ENCODE measurements around the gene TTC17. TPM values are rescaled to one million over a fixed set of nuclear protein-coding genes. Genes with fewer than 3 reads are reported as not detected.

Gene TTC17
- total RNA-seq, 1 experiment from 2014 or later: 175 TPM

DNA sequence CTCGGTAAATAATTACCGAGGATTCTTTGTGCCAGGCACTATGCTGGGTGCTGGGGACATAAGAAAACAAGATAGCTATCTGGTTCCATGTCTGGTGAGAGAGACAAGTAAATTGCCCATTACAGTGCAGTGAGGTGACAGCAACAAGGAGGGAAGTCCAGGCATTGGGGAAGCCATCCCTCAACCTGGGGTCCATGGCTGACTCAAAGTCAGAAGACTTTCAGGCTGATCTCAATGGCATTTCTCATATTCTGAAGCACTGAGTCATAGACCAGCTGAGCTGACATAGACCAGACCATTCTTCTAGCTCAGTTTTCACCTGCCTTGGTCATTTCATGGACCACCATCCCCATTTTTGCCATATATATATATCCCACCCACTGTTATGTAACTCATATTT is 158.8 kb downstream of the TTC17 start:
- no TSS peak for BruUV-seq (replicated peaks)
- Histone ChIP-seq H3K9me3 (ENCODE audit: low read depth, low read length, poor library complexity, severe bottlenecking) (peaks cover 3% of the 10 kb centered on the region), H3K27me3 (replicated peaks; ENCODE audit: insufficient read depth, low read depth, low read length, poor library complexity) (no peaks in the 10 kb centered on the region), H3K4me3 (ENCODE audit: low read depth, low read length, poor library complexity, severe bottlenecking) (no peak overlapping the region), H3K27ac (ENCODE audit: low read depth, low read length, poor library complexity, severe bottlenecking) (no peak overlapping the region), H3K4me1 (ENCODE audit: insufficient read depth, low read length, poor library complexity, severe bottlenecking) (no peaks in the 10 kb centered on the region), H3K36me3 (ENCODE audit: insufficient read depth, low read length, poor library complexity, severe bottlenecking) (no peaks in the 10 kb centered on the region)
- no peak for TF ChIP-seq CTCF (conservative IDR thresholded peaks at IDR 0.05; ENCODE audit: low read depth, low read length)
- ChIA-PET CTCF (no interaction called here), POLR2A (ENCODE audit: low non-redundant PET) (no interaction called here)
- intact Hi-C loops (cut with micrococcal nuclease; ENCODE audit: unreplicated experiment): no loop called here
- DNase-seq (ENCODE audit: low spot score): no peak

- DNase-seq (ENCODE audit: low spot score): no peak
- no peak overlapping the region for H3K4me3 ChIP-seq (ENCODE audit: low read depth, low read length, poor library complexity, severe bottlenecking)
- no peaks in the 10 kb centered on the region for H3K9me3 ChIP-seq (ENCODE audit: low read depth, low read length, poor library complexity, severe bottlenecking)
- intact Hi-C loops (cut with micrococcal nuclease; ENCODE audit: unreplicated experiment): no loop called here
- POLR2A ChIA-PET (ENCODE audit: low non-redundant PET): no interaction called here
- no peak overlapping the region for H3K27ac ChIP-seq (ENCODE audit: low read depth, low read length, poor library complexity, severe bottlenecking)
- CTCF ChIA-PET: no interaction called here
- no peak for TF ChIP-seq CTCF (conservative IDR thresholded peaks at IDR 0.05; ENCODE audit: low read depth, low read length)
- no peak for TF ChIP-seq EZH2 (IDR thresholded peaks at IDR 0.05; ENCODE audit: borderline replicate concordance, low read depth, low read length, poor library complexity, severe bottlenecking)
- no peaks in the 10 kb centered on the region for H3K4me1 ChIP-seq (ENCODE audit: insufficient read depth, low read length, poor library complexity, severe bottlenecking)
- H3K36me3 ChIP-seq (ENCODE audit: insufficient read depth, low read length, poor library complexity, severe bottlenecking): no peaks in the 10 kb centered on the region
- peaks cover 1% of the 10 kb centered on the region for H3K27me3 ChIP-seq (replicated peaks; ENCODE audit: insufficient read depth, low read depth, low read length, poor library complexity)
- no TSS peak for BruUV-seq (replicated peaks)
Observed at GRCh38 chr11:43518408-43519160, 159.9 kb downstream of the TTC17 start.

GRCh38 chr11:43521471-43521870 is 162.8 kb downstream of the TTC17 start:
- POLR2A ChIA-PET (ENCODE audit: low non-redundant PET): no interaction called here
- Histone ChIP-seq H3K36me3 (ENCODE audit: insufficient read depth, low read length, poor library complexity, severe bottlenecking) (no peaks in the 10 kb centered on the region), H3K9me3 (ENCODE audit: low read depth, low read length, poor library complexity, severe bottlenecking) (no peaks in the 10 kb centered on the region), H3K27ac (ENCODE audit: low read depth, low read length, poor library complexity, severe bottlenecking) (no peak overlapping the region), H3K4me3 (ENCODE audit: low read depth, low read length, poor library complexity, severe bottlenecking) (no peak overlapping the region), H3K4me1 (ENCODE audit: insufficient read depth, low read length, poor library complexity, severe bottlenecking) (no peaks in the 10 kb centered on the region), H3K27me3 (replicated peaks; ENCODE audit: insufficient read depth, low read depth, low read length, poor library complexity) (peaks cover 17% of the 10 kb centered on the region)
- CTCF ChIA-PET: no interaction called here
- DNase-seq (ENCODE audit: low spot score): no peak
- intact Hi-C loops (cut with micrococcal nuclease; ENCODE audit: unreplicated experiment): no loop called here
- TF ChIP-seq CTCF (conservative IDR thresholded peaks at IDR 0.05; ENCODE audit: low read depth, low read length) (no peak), EZH2 (IDR thresholded peaks at IDR 0.05; ENCODE audit: borderline replicate concordance, low read depth, low read length, poor library complexity, severe bottlenecking) (no peak)
- no TSS peak for BruUV-seq (replicated peaks)

Data from A673 (cell line).